ENCODE measurements around the gene CRNN.

The CRNN gene

DNA sequence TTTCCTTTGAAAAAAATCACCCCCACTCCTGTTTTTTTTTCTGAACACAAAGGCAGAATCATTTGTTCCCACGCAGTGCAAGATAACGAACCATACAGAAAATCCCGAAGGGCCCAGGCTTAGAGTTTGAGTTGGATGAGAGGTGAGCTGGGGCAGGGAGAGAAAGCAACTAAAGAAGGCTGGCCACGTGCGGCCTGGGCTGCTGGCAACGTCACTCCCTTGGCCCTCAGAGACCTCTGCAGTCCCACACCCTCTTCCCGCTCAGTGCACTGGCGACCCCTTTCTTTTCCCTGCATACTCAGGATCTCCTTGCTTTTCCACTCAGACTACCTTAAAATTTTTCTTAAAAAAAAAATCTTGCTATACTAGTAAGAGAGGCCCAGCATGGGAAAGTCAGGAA, 28.2 kb upstream of the CRNN start:
- no peak overlapping the region for H3K4me3 ChIP-seq (ENCODE audit: low read length)
- no peak for TF ChIP-seq ZNF274 (IDR thresholded peaks at IDR 0.05; ENCODE audit: low read depth, low read length)

DNA sequence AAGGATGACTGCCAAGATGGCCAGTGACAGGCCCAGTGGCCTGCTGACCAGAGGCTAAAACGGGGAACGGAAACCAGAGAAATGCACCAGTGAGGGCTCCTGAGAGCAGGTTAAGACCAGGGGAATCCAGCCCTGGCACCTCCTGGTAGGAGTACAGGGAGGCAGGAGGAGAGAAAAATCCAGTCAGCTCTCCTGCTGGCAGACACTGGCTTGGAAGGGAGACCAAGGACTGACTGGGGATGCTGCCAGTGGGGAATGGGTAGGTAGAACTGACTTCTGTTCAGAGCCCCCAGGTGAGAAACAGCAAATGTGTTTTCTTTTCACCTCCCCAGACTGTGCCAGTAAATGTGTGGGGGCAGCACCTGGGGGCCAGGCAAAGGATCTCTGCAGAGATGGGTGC, 27.7 kb upstream of the CRNN start:
- H3K4me3 ChIP-seq (ENCODE audit: low read length), result no peak overlapping the region
- TF ChIP-seq ZNF274 (IDR thresholded peaks at IDR 0.05; ENCODE audit: low read depth, low read length), result no peak

DNA sequence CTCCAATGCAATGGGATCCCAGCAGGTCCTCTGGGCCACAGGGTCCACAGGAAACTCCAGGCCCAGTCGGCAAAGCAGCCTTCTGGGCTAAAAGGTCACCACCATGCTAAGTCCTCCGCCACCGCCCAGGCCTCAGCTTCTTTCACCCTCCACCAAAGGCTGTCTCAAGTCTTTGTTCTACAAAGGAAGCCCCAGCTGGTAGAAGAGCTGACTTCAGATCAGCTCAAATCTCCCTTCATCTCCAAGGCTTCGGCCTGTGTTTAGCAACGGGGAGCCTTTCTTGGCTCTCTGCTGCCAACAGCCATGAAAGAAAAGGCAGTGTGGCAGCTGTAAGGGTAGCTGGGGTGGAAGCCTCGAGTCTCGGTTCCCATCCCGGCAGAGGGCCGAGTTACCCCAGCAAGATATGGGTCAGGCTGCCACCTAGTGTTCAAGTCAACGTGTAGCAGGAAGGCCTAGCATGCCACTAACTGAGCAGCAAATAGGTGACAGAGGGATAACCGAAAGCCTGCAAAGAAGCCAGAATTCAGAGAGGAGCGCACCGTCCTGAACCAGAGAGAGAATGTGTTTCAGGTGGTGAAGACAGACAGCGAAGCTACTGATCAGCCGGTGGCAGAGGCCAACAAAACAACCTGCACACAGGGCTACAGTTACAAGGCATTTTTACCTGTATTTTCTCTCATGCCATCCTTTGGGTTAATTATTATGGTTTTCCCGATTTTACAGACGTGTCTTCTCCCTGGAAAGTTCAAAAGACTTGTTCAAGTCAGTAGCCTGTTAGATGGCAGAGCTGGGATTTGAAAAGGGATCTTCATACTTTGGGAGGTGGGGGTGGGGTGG, 26.8 kb upstream of the CRNN start:
- TF ChIP-seq ZNF274 (IDR thresholded peaks at IDR 0.05; ENCODE audit: low read depth, low read length), result no peak
- no peak overlapping the region for H3K4me3 ChIP-seq (ENCODE audit: low read length)

DNA sequence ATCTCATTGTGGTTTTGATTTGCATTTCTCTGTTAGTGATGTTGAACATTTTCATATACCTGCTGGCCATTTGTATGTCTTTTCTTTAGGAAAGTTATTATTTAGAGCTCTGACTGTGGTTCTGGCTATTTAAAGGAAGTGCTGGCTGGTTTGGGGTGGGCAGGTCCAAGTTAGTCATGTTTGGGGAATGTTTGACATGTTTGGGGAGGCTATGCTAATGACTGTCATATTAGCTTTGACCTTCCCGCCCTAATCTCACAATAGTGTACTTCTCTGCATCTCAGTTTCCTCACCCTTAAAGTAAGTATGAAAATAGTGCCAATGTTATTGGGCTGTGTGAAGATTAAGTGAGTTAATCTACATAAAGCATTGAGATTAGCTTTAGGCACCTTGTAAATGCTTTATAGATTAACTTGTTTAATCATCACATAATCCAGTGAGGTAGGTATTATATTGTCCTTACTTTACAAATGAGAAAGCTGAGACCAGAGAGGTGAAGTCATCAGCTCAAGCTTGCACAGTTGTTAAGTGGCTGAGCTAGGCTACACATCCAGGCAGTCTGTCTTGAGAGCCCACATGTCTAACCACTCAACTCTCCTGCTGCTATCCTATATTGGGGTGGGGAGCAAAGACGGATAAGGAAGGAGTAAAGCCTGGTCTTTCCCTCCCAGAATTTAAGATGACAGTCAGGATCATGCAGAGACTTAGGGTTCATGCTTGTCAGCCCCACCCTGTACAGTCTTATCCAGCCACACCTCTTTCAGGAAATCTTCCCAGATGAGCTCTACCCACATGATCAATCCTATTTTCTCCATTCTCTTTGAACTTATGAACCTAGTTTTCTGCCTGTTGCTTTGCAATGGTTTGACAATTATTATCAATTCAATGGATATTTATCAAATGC, 22.8 kb upstream of the CRNN start:
- no peak overlapping the region for H3K4me3 ChIP-seq (ENCODE audit: low read length)
- TF ChIP-seq ZNF274 (IDR thresholded peaks at IDR 0.05; ENCODE audit: low read depth, low read length), result no peak

DNA sequence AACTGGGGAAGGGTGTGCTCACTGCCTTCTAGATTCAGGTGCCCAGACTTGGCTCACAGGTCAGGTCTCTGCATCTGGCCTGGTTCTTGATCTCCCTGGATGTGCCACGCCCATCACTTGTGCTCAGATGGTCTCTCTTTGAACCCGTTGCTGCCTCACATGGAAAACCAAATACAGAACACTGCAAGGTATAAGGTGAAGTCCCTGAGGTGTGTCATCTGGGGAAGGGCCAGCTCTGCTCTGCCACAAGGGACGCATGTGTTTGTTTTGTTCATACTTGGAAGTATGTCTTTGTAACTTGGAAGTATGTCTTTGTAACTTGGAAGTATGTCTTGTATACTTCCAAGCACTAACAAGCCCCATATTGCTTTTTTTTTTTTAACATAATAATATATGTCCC, 13.4 kb upstream of the CRNN start:
- H3K4me3 ChIP-seq (ENCODE audit: low read length), result no peak overlapping the region
- no peak for TF ChIP-seq ZNF274 (IDR thresholded peaks at IDR 0.05; ENCODE audit: low read depth, low read length)

DNA sequence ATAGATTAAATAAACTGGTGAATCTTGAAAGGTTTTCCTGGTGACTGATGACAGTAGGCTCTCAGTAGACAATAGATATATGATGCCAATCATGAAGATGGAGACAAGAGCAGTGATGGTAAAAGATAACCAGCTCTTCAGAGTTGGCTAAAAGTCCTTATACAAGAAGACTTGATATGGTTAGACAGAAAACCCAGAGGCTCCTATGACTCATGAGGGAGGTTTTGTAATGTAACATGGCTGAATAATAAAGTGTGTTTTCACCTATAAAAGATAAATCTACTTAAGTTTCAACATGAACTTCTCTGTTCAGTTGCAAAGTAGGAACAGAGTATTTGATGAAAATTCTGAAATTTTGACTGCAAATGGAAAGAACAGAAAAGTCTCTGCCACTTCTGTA, 12.7 kb upstream of the CRNN start:
- no peak for TF ChIP-seq ZNF274 (IDR thresholded peaks at IDR 0.05; ENCODE audit: low read depth, low read length)
- H3K4me3 ChIP-seq (ENCODE audit: low read length), result no peak overlapping the region

DNA sequence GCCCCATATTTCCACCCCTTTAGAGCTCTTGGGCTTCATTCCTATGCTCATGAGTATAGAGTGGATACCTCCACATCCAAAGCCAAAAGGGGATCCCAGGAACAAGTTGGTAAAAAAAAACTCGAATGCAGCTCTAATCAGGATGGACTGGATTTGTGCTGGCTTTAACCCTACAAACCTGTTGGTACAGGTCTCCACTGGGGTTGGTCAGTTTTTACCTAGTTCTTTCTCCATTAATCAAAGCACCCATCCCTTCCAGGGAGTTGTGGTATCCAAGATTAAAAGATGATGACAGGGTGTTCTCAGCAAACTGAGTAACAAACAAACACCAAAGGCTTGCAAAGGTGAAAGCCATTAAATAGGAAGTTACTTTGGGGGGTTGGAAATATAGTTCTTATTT, 5.9 kb upstream of the CRNN start:
- TF ChIP-seq ZNF274 (IDR thresholded peaks at IDR 0.05; ENCODE audit: low read depth, low read length), result no peak
- no peak overlapping the region for H3K4me3 ChIP-seq (ENCODE audit: low read length)

DNA sequence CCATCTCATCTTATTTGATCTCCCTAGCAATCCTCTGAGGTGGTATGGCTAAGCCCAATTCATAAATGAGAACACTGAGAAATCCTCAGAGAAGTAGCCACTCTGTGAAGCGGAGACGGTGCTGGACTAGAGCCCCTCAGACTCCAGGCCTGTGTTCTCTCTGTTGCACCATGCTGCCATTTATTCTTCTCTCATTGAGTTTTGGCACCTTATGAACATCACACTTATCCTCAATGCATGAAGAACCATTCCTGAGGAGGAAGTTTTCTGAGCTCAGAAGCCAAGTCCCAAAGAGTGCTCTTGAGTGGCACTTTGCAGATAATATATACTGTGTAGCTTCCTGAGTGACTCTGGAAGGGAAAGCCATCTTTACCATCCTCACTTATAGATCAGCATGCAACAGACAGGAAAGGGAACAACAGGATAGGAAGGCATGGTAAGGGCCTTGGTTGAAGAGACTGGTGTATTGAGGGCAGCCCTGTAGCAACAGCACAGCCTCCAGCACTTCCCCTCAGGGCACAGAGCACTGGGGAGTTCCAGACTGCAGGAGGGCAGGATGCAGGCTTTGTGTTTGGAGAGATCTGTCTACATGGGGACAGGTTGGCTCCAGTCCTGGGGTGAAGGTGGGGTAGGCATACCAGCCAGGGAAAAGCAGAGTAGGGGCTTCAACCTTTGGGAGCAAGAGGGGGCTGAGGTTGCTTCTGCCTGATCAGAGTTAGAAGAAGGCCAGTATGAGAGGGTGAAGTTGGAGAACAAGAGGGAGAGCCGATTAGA, 1.6 kb upstream of the CRNN start:
- TF ChIP-seq ZNF274 (IDR thresholded peaks at IDR 0.05; ENCODE audit: low read depth, low read length), result no peak
- no peak overlapping the region for H3K4me3 ChIP-seq (ENCODE audit: low read length)

DNA sequence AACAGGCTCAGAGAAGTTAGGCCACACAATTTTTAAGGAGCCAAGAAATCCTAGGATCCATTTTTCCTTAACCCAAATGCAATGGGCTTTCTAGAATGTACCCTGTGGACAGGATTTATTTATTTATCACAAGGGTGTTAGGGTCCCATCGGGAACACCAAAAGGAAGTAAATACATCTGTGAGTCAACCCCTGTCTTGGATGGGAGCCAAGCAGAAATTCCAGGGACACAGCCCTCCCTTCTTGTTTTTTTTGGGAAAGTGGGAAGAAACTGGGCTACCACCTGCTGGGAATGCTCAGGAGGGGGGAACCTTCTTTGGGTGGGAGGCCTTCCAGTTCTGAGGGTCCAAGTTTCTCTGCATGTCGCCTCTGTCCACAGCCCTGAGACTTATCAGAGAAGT, 1.3 kb downstream of the CRNN start:
- H3K4me3 ChIP-seq (ENCODE audit: low read length), result no peak overlapping the region
- no peak for TF ChIP-seq ZNF274 (IDR thresholded peaks at IDR 0.05; ENCODE audit: low read depth, low read length)

DNA sequence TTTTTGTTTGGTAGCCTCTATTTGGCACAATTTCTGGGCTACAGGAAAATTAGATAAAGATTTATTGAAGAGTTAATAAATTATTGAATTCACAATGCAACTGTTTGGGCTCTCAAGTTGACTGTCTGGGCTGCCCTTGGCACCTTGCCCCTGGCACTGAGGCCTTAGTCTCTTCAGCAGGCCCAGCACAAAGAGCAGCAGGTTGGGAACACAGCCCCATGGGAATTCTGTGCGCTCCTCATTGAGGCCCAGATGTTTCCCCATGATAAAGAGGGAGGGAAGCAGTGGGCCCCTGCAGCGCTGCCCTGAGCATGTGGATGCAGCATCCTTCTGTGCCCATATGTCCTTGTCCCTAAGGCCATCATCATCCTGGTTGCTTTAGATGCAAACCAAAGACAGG, 2.9 kb downstream of the CRNN start:
- no peak for TF ChIP-seq ZNF274 (IDR thresholded peaks at IDR 0.05; ENCODE audit: low read depth, low read length)
- no peak overlapping the region for H3K4me3 ChIP-seq (ENCODE audit: low read length)

DNA sequence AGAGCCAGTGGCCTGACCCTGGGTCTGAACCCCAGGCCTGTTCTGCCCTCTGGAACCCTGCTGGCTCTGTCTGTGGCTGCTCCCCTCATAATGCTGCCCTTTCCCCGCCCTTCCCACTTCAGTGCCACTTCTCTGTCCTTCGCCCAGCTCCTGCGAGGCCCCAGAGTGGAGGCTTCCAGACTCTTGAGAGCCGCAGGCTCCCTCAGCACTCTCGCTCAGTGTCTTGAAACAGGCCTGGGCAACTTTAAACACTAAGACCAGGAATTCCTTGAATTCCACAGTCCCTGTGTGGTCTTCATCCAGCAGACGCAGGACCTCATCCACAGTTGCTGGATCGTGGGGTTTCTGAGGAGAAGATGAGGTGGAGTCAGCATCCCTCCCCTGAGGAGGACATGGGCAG, 3.5 kb downstream of the CRNN start:
- TF ChIP-seq ZNF274 (IDR thresholded peaks at IDR 0.05; ENCODE audit: low read depth, low read length), result no peak
- H3K4me3 ChIP-seq (ENCODE audit: low read length), result no peak overlapping the region

DNA sequence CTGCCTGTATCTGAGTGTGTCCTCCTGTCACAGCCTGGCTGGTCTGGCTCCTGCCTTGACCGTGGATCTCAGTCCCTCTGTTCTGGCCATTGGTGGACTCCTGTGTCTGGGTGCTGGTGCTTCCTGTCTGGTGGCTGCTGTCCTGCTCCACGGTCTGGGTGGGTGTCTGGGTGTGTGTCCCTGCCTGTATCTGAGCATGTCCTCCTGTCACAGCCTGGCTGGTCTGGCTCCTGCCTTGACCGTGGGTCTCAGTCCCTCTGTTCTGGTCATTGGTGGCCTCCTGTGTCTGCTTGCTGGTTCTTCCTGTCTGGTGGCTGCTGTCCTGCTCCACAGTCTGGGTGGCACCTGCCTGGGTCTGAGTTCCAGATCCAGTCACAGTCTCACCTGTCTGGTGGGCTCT, 4.0 kb downstream of the CRNN start:
- TF ChIP-seq ZNF274 (IDR thresholded peaks at IDR 0.05; ENCODE audit: low read depth, low read length), result no peak
- no peak overlapping the region for H3K4me3 ChIP-seq (ENCODE audit: low read length)

DNA sequence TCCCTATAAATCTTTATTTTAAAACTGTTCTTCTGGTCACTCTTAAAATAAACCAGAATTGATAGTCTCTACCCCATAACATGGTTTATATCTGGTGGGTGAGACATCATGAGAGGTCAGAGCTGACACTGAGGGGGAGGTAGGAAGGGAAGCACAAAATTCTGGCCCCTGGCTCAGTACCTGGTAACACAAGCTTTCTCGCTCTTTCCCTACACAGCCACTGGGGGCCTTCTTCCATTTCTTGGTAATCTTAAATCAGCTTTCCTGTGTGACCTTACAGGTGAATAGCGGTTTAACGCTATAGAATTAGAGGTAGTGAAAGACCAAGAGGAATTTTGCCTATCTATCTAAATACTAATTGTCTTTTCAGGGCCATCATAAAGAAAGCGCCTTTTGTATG, 5.4 kb downstream of the CRNN start:
- no peak overlapping the region for H3K4me3 ChIP-seq (ENCODE audit: low read length)
- TF ChIP-seq ZNF274 (IDR thresholded peaks at IDR 0.05; ENCODE audit: low read depth, low read length), result no peak
